Suprapubic skin (tissue), 4 donors: ENCODE results near the gene CD19.

ENCODE experiments used
- EP300 ChIP-seq: sonication (generic); formaldehyde crosslinking; IDR thresholded peaks from one replicate; pipeline ENCODE4 v1.6.1; 2017; ENCODE audit warnings: antibody characterized with exemption
- POLR2AphosphoS5 ChIP-seq, 3 donors: sonication (generic); formaldehyde crosslinking; IDR thresholded peaks; one replicate each; pipeline ENCODE4 v1.6.1; 2017; ENCODE audit warnings: antibody characterized with exemption in 3 of 3

DNA sequence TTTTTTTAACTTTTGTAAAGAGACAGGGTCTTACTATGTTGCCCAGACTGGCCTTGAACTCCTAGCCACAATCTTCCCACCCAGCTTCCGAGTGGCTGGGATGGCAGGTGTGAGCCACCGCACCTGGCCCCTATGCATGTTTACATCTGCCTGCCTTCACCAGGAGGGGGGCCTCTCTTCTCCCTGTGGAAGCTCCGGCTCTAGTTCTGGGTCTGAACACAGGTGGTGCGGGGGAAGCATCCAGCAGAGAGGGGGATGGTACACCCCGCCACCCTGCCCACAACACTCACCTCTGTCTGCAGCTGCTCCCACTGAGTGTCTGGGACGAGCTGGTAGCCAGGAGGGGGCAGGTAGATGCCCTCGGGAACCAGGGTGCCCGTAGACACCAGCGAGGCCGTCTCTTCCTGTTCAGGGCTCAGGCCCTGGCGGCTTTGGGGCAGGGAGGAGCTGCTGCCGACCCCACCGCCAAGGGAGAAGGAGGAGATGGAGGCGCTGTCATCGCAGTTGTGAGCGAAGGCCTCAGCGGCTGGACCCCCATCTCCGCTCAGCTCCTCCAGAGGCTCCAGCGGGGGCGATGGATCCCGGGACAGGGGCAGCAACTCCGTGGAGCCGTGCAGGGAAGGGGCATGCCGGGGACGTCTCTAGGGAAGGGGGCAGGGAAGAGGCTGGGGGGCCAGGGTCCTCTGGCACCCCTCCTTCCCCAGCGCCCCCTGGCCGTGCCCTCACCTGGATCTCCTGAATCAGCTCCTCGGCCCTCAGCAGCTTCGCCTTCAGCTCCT lies 17.6 kb upstream of the CD19 start:
- no peak for TF ChIP-seq POLR2AphosphoS5 (IDR thresholded peaks at IDR 0.05)
- TF ChIP-seq EP300, result no peak
